IPS-15b (cell line): ENCODE data around the gene FRMD4A.
"Not testable (repeated sequence)": the region's sequence is repeated elsewhere in the genome, so short reads cannot be mapped to it uniquely, and the experiment has no call there.

Source experiments
- H3K27me3 ChIP-seq: one replicate; pipeline ENCODE4 v1.6.1; 2013; ENCODE audit warnings: low read length; ENCODE audit not compliant: control insufficient read depth, insufficient read depth
- H3K36me3 ChIP-seq: one replicate; pipeline ENCODE4 v1.6.1; 2013; ENCODE audit warnings: low read length; ENCODE audit not compliant: control insufficient read depth, insufficient read depth
- H3K4me1 ChIP-seq: one replicate; pipeline ENCODE4 v1.6.1; 2013; ENCODE audit warnings: mild to moderate bottlenecking, low read length; ENCODE audit not compliant: control insufficient read depth, insufficient read depth
- H3K4me3 ChIP-seq: one replicate; pipeline ENCODE4 v1.5.1; 2013; ENCODE audit warnings: low read depth, low read length
- H3K9ac ChIP-seq: one replicate; pipeline ENCODE4 v1.6.1; 2013; ENCODE audit warnings: low read depth, mild to moderate bottlenecking, low read length
- H3K9me3 ChIP-seq: one replicate; pipeline ENCODE4 v1.6.1; 2013; ENCODE audit warnings: mild to moderate bottlenecking, low read length; ENCODE audit not compliant: control insufficient read depth, insufficient read depth

Gene FRMD4A

GRCh38 chr10:13774303-13774893 is 556.3 kb downstream of the FRMD4A start:
- no peak overlapping the region for H3K4me3 ChIP-seq
- no peak overlapping the region for H3K9ac ChIP-seq
- H3K4me1 ChIP-seq = peaks cover 2% of the 10 kb centered on the region
- no peaks in the 10 kb centered on the region for H3K36me3 ChIP-seq
- H3K27me3 ChIP-seq = no peaks in the 10 kb centered on the region
- no peaks in the 10 kb centered on the region for H3K9me3 ChIP-seq

DNA sequence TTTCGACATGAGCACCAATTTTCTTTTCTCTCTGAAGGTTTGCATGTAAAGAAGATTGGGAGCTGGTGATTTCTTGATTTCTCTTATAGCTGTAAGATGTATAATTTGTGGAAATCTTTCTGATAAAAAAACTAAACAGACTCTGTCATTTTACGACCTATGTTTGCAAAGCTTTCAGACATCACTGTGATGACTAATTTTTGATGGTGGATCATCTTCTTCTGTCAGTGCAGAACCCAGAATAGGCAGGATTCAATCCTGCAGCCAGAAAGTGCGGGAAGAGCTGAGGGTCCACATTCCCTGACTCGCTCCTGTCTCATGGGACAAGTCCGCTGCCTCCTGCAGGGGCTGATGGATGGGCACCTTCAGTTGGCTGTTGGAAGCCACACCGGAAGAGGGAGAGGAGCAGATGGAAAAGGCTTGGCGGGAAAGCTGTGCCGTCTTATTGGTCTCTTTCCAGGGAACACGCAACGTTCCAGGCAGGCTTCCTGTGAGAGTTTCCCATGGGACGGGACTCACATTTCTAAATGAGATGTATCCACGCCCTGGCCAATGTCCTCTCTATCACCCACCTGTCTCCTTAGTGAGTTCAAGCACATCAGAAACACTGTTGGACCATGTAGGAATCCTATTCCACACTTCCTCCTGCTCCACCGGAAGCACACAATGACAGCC is 557.1 kb downstream of the FRMD4A start:
- Histone ChIP-seq H3K9me3 (no peaks in the 10 kb centered on the region), H3K9ac (no peak overlapping the region), H3K27me3 (no peaks in the 10 kb centered on the region), H3K36me3 (no peaks in the 10 kb centered on the region), H3K4me1 (peaks cover 2% of the 10 kb centered on the region), H3K4me3 (no peak overlapping the region)

- H3K9ac ChIP-seq = no peak overlapping the region
- H3K27me3 ChIP-seq = no peaks in the 10 kb centered on the region
- no peaks in the 10 kb centered on the region for H3K9me3 ChIP-seq
- H3K36me3 ChIP-seq = no peaks in the 10 kb centered on the region
- H3K4me3 ChIP-seq = no peak overlapping the region
- peaks cover 2% of the 10 kb centered on the region for H3K4me1 ChIP-seq
These were observed 557.7 kb downstream of the FRMD4A start for GRCh38 chr10:13773043-13773442.

DNA sequence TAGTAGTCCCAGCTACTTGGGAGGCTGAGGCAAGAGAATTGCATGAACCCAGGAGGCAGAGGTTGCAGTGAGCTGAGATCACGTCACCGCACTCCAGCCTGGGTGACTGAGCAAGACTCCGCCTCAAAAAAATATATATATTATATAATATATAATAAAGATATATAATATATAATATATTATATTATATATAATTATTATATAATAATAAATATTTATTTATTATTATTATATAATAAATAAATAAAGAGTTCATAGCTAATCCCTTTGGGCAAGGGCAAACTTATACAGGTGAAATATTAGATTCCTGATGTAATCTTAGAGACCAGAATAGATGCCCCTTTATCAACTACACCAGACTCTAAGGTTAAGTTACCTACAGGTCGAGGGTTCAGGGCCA is 558.7 kb downstream of the FRMD4A start:
- Histone ChIP-seq H3K36me3 (no peaks in the 10 kb centered on the region), H3K27me3 (no peaks in the 10 kb centered on the region), H3K9me3 (no peaks in the 10 kb centered on the region), H3K9ac (no peak overlapping the region), H3K4me3 (no peak overlapping the region), H3K4me1 (peaks cover 2% of the 10 kb centered on the region)

GRCh38 chr10:13770760-13771493 is 559.8 kb downstream of the FRMD4A start:
- Histone ChIP-seq H3K9ac (no peak overlapping the region), H3K27me3 (no peaks in the 10 kb centered on the region), H3K9me3 (no peaks in the 10 kb centered on the region), H3K4me3 (no peak overlapping the region), H3K36me3 (no peaks in the 10 kb centered on the region), H3K4me1 (peaks cover 2% of the 10 kb centered on the region)

DNA sequence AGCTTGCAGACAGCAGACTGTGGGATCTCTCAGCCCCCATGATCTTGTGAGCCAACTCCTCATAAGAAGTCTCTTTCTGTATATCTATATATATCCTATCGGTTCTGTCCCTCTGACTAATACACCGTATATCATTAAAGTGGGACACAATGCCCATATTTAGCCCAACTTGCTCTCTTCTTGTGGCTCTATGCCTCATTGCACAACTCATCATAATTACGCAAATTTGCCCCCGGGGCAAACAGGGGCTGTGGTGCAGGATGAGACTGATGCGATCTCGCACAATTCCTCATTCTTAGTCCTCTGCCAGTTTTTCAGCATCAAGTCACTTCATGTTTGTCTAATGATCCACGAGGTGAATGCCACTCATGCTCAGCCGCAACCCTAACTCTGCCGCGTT is 560.8 kb downstream of the FRMD4A start:
- H3K9me3 ChIP-seq = no peaks in the 10 kb centered on the region
- no peaks in the 10 kb centered on the region for H3K27me3 ChIP-seq
- H3K4me3 ChIP-seq = no peak overlapping the region
- no peak overlapping the region for H3K9ac ChIP-seq
- H3K36me3 ChIP-seq = no peaks in the 10 kb centered on the region
- H3K4me1 ChIP-seq = peaks cover 2% of the 10 kb centered on the region

GRCh38 chr10:13767676-13768178 is 563.0 kb downstream of the FRMD4A start:
- Histone ChIP-seq H3K9me3 (no peaks in the 10 kb centered on the region), H3K9ac (no peak overlapping the region), H3K27me3 (no peaks in the 10 kb centered on the region), H3K4me3 (no peak overlapping the region), H3K36me3 (no peaks in the 10 kb centered on the region), H3K4me1 (peaks cover 2% of the 10 kb centered on the region)

GRCh38 chr10:13767148-13767547 is 563.6 kb downstream of the FRMD4A start:
- H3K4me3 ChIP-seq, H3K4me1 ChIP-seq, H3K27me3 ChIP-seq, H3K9me3 ChIP-seq, H3K9ac ChIP-seq, H3K36me3 ChIP-seq: not testable (repeated sequence)

- no peak overlapping the region for H3K4me3 ChIP-seq
- no peaks in the 10 kb centered on the region for H3K36me3 ChIP-seq
- H3K9me3 ChIP-seq = no peaks in the 10 kb centered on the region
- H3K9ac ChIP-seq = no peak overlapping the region
- no peaks in the 10 kb centered on the region for H3K4me1 ChIP-seq
- H3K27me3 ChIP-seq = no peaks in the 10 kb centered on the region
These were observed 564.9 kb downstream of the FRMD4A start for GRCh38 chr10:13765641-13766341.

- Histone ChIP-seq H3K9ac (no peak overlapping the region), H3K4me1 (peaks cover 16% of the 10 kb centered on the region), H3K36me3 (no peaks in the 10 kb centered on the region), H3K4me3 (no peak overlapping the region), H3K9me3 (no peaks in the 10 kb centered on the region), H3K27me3 (no peaks in the 10 kb centered on the region)
These were observed 569.1 kb downstream of the FRMD4A start for GRCh38 chr10:13761490-13762091.

DNA sequence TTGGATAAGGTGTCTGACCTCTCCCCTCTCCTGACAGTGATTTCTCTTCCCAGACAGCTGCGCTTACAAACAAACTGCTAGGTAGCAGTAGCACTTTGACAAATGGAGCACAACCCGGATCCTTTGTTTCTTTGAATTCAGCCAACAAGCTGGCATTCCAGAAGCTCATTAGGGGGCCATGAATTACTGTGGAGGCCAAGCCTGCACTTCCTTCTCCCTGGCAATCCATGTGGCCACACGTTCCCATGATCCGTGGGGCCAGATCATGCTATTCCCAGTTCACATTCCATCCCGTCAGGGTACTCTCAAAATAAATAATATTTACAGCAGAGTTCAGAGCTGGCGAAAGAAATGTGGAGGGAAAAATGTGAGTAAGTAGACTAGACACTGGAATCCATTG is 571.6 kb downstream of the FRMD4A start:
- Histone ChIP-seq H3K4me3 (no peak overlapping the region), H3K36me3 (no peaks in the 10 kb centered on the region), H3K4me1 (peaks cover 16% of the 10 kb centered on the region), H3K27me3 (no peaks in the 10 kb centered on the region), H3K9ac (no peak overlapping the region), H3K9me3 (no peaks in the 10 kb centered on the region)
